GM12878 (cell line): ENCODE measurements around the gene CFP. TPM values are rescaled to one million over a fixed set of nuclear protein-coding genes. Genes with fewer than 3 reads are reported as not detected.

Experiments
- ATF7 ChIP-seq: fragments of 450-650 bp; IDR thresholded peaks from 2 replicates; pipeline ENCODE4 v1.6.1; 2016; ENCODE audit warnings: low read depth, mild to moderate bottlenecking
- BCLAF1 ChIP-seq: fragments of 450-650 bp; IDR thresholded peaks from 2 replicates; pipeline ENCODE4 v1.6.1; 2017; ENCODE audit warnings: antibody characterized with exemption, mild to moderate bottlenecking, moderate library complexity
- BHLHE40 ChIP-seq, 2 experiments: fragments of 450-650 bp in 1 of 2; IDR thresholded peaks; 2 replicates each; pipeline ENCODE4 v1.6.1; 2011 to 2017; ENCODE audit warnings: low read depth in 2 of 2, borderline replicate concordance in 1 of 2, improper control_type of control experiment in 1 of 2, low read length in 1 of 2, mild to moderate bottlenecking in 1 of 2
- CUX1 ChIP-seq: IDR thresholded peaks from 2 replicates; pipeline ENCODE4 v1.6.1; 2012; ENCODE audit warnings: improper control_type of control experiment, low read depth, low read length; ENCODE audit not compliant: insufficient replicate concordance
- GATAD2B ChIP-seq: fragments of 450-650 bp; conservative IDR thresholded peaks from 2 replicates; pipeline ENCODE4 v1.6.1; 2017; ENCODE audit warnings: low read depth, mild to moderate bottlenecking, moderate library complexity
- HDGF ChIP-seq: fragments of 450-650 bp; IDR thresholded peaks from 2 replicates; pipeline ENCODE4 v1.6.1; 2016; ENCODE audit warnings: antibody characterized with exemption
- IKZF2 ChIP-seq, 2 experiments: fragments of 450-650 bp; IDR thresholded peaks; 2 replicates each; pipeline ENCODE4 v1.6.1; 2017; ENCODE audit warnings: mild to moderate bottlenecking in 2 of 2, moderate library complexity in 2 of 2
- MYB ChIP-seq: fragments of 150-350 bp; IDR thresholded peaks from 2 replicates; pipeline ENCODE4 v1.6.1; 2014; ENCODE audit warnings: mild to moderate bottlenecking, low read depth, low read length, borderline replicate concordance
- NFYB ChIP-seq: IDR thresholded peaks from 2 replicates; pipeline ENCODE4 v1.6.1; 2011; ENCODE audit warnings: low read depth, mild to moderate bottlenecking, low read length, improper control_type of control experiment, moderate library complexity; ENCODE audit not compliant: insufficient read depth
- NRF1 ChIP-seq: conservative IDR thresholded peaks from 2 replicates; pipeline ENCODE4 v1.6.1; 2011; ENCODE audit warnings: mild to moderate bottlenecking, low read depth, low read length, improper control_type of control experiment
- PBX3 ChIP-seq: IDR thresholded peaks from 2 replicates; pipeline ENCODE4 v1.6.1; 2011; ENCODE audit warnings: mild to moderate bottlenecking, low read depth, low read length, moderate library complexity; ENCODE audit not compliant: insufficient replicate concordance
- POLR2A ChIP-seq: IDR thresholded peaks from 2 replicates; pipeline ENCODE4 v1.6.1; 2011; ENCODE audit warnings: low read depth, mild to moderate bottlenecking, low read length
- RB1 ChIP-seq: fragments of 450-650 bp; formaldehyde crosslinking; IDR thresholded peaks from 2 replicates; pipeline ENCODE4 v1.6.1; 2017; ENCODE audit warnings: mild to moderate bottlenecking, borderline replicate concordance
- SMAD5 ChIP-seq: IDR thresholded peaks from 2 replicates; pipeline ENCODE4 v1.6.1; 2016; ENCODE audit warnings: antibody characterized with exemption, low read depth
- SRF ChIP-seq, 2 experiments: IDR thresholded peaks; 2 replicates each; pipeline ENCODE4 v1.6.1; 2011; ENCODE audit warnings: low read depth in 2 of 2, low read length in 2 of 2, mild to moderate bottlenecking in 1 of 2, moderate library complexity in 1 of 2
- TARDBP ChIP-seq: IDR thresholded peaks from 2 replicates; pipeline ENCODE4 v1.6.1; 2016; ENCODE audit warnings: borderline replicate concordance
- TCF12 ChIP-seq: IDR thresholded peaks from 2 replicates; pipeline ENCODE4 v1.6.1; 2011; ENCODE audit warnings: low read depth, mild to moderate bottlenecking, low read length
- USF2 ChIP-seq: IDR thresholded peaks from 2 replicates; pipeline ENCODE4 v1.6.1; 2011; ENCODE audit warnings: low read depth, low read length, improper control_type of control experiment, borderline replicate concordance
- ZNF274 ChIP-seq: IDR thresholded peaks from one replicate; pipeline ENCODE4 v1.8.0; 2011; ENCODE audit not compliant: insufficient read length, insufficient read depth
- ZNF622 ChIP-seq: fragments of 450-650 bp; IDR thresholded peaks from 2 replicates; pipeline ENCODE4 v1.6.1; 2017; ENCODE audit warnings: mild to moderate bottlenecking, inconsistent platforms
- polyA plus RNA-seq, 11 experiments: library from polyadenylated mRNA; depleted of rRNA in 4 of 11; unstranded in 6 of 11; stranded (reverse) in 5 of 11; fragments of >200 nt; fragmentation: Nextera tagmentation in 4 of 11; fragmentation: Illumina TruSeq in 1 of 11; extraction: Ambion mirVana in 4 of 11; extraction: Trizol in 1 of 11; gene quantifications; 1 replicate in 1 of 11; 2 replicates in 10 of 11; pipeline versions ENCODE4 v1.2.1 to v1.2.3, GENCODE V29; 2011 to 2016; ENCODE audit warnings: inconsistent platforms in 2 of 11, missing spikeins in 2 of 11, low read depth in 1 of 11
- total RNA-seq, 4 experiments: library from RNA; depleted of rRNA in 3 of 4; stranded (reverse); fragments of >200 nt in 3 of 4; fragmentation: Illumina TruSeq in 1 of 4; extraction: Trizol in 1 of 4; gene quantifications; 2 replicates each; pipeline versions ENCODE4 v1.2.1 to v1.2.3, GENCODE V29; 2013 to 2021

Gene CFP
- total and polyA plus RNA-seq, 10 of the 15 experiments (the other 5 are each of a cell fraction or from before 2014, with no cell fraction given): 0.72 to 10.1 (median 2.8) TPM

GRCh38 chrX:47658684-47659420, 29.1 kb upstream of the CFP start, which contains the start of gene UXT (continued):
- TF ChIP-seq NRF1: no peak
- peak; percentile 67; the same call in 1 of the 2 replicates for TF ChIP-seq SMAD5
- TF ChIP-seq USF2: no peak
- TF ChIP-seq SRF (IDR thresholded peaks at IDR 0.05; ENCODE audit: low read depth in 2 of 2, low read length in 2 of 2): 0 out of 4 replicates have a peak, but pooled peaks of 1 of the 2 experiments have one; percentile 19
- peak; percentile 94; the same call in 1 of the 2 replicates for TF ChIP-seq POLR2A
- peak; percentile 88 for TF ChIP-seq PBX3
- peak; percentile 79; the same call in 1 of the 2 replicates for TF ChIP-seq MYB
- TF ChIP-seq TARDBP: no peak
- TF ChIP-seq BHLHE40 (IDR thresholded peaks at IDR 0.05; ENCODE audit: borderline replicate concordance in 1 of 2, low read depth in 2 of 2, low read length in 1 of 2): peak; percentile 13 to 43; a peak in 1 of 4 replicates
- no peak for TF ChIP-seq BCLAF1
- 0 out of 2 replicates have a peak, but pooled peaks have one; percentile 2 for TF ChIP-seq TCF12
- no peak for TF ChIP-seq ZNF622
- TF ChIP-seq ATF7: peak; percentile 92
- peak; percentile 63; the same call in 1 of the 2 replicates for TF ChIP-seq NFYB
- TF ChIP-seq HDGF: peak; percentile 63; the same call in 1 of the 2 replicates
- TF ChIP-seq CUX1: no peak
- no peak for TF ChIP-seq ZNF274
- 0 out of 2 replicates have a peak, but pooled peaks have one; percentile 21 for TF ChIP-seq GATAD2B
- TF ChIP-seq RB1: 0 out of 2 replicates have a peak, but pooled peaks have one; percentile 15
- TF ChIP-seq IKZF2 (IDR thresholded peaks at IDR 0.05): no peak
